Osteoblast (primary cell): Measurements from ENCODE around the gene TAF5. TPM values are rescaled to one million over a fixed set of nuclear protein-coding genes. Genes with fewer than 3 reads are reported as not detected.
A peak's percentile ranks its signal among the peaks of the same experiment; 100 is the strongest.
"Not testable (repeated sequence)": the region's sequence is repeated elsewhere in the genome, so short reads cannot be mapped to it uniquely, and the experiment has no call there.

Experiments
- DNase-seq: peaks from one replicate; pipeline ENCODE4 v3.0.0; 2011; ENCODE audit warnings: low spot score, mixed read lengths; ENCODE audit not compliant: insufficient read length; ENCODE audit errors: missing footprints
- H2AFZ ChIP-seq: 2 replicates; pipeline ENCODE4 v1.6.0; 2011; ENCODE audit warnings: mild to moderate bottlenecking, low read length
- H3K27ac ChIP-seq: 2 replicates; pipeline ENCODE4 v1.5.1; 2011; ENCODE audit warnings: mild to moderate bottlenecking, low read depth, low read length, moderate library complexity
- H3K27me3 ChIP-seq: 2 replicates; pipeline ENCODE4 v1.6.0; 2012; ENCODE audit warnings: mild to moderate bottlenecking, control low read depth, inconsistent platforms, low read length, moderate library complexity; ENCODE audit not compliant: insufficient read depth
- H3K36me3 ChIP-seq: 2 replicates; pipeline ENCODE4 v1.5.1; 2011; ENCODE audit warnings: mild to moderate bottlenecking, low read length, control low read depth, moderate library complexity; ENCODE audit not compliant: insufficient read depth
- H3K4me1 ChIP-seq: 2 replicates; pipeline ENCODE4 v1.5.1; 2011; ENCODE audit warnings: mild to moderate bottlenecking, low read length, control low read depth, moderate library complexity; ENCODE audit not compliant: insufficient read depth
- H3K4me2 ChIP-seq: 2 replicates; pipeline ENCODE4 v1.6.0; 2011; ENCODE audit warnings: mild to moderate bottlenecking, low read length; ENCODE audit not compliant: insufficient read depth
- H3K4me3 ChIP-seq: fragments of 200-600 bp; sonication (generic); 3 replicates; pipeline ENCODE4 v1.5.1; 2012; ENCODE audit warnings: mild to moderate bottlenecking, low read length, inconsistent platforms; ENCODE audit not compliant: insufficient read depth
- H3K79me2 ChIP-seq: 2 replicates; pipeline ENCODE4 v1.6.0; 2012; ENCODE audit warnings: mild to moderate bottlenecking, low read length, control low read depth, inconsistent platforms; ENCODE audit not compliant: insufficient read depth
- H3K9me3 ChIP-seq: 2 replicates; pipeline ENCODE4 v1.5.1; 2011; ENCODE audit warnings: low read depth, low read length, control low read depth
- H4K20me1 ChIP-seq: 2 replicates; pipeline ENCODE4 v1.6.0; 2012; ENCODE audit warnings: mild to moderate bottlenecking, low read length, control low read depth; ENCODE audit not compliant: insufficient read depth
- CTCF ChIP-seq: IDR thresholded peaks from 2 replicates; pipeline ENCODE4 v1.5.1; 2011; ENCODE audit warnings: mild to moderate bottlenecking, low read depth, low read length, moderate library complexity; ENCODE audit errors: extremely low read depth
- total RNA-seq: library from RNA; depleted of rRNA; stranded (reverse); fragments of >200 nt; gene quantifications from 2 replicates; pipeline ENCODE4 v1.2.3, GENCODE V29; 2012

The TAF5 gene
- total RNA-seq, 1 donor, result 3.3 TPM

DNA sequence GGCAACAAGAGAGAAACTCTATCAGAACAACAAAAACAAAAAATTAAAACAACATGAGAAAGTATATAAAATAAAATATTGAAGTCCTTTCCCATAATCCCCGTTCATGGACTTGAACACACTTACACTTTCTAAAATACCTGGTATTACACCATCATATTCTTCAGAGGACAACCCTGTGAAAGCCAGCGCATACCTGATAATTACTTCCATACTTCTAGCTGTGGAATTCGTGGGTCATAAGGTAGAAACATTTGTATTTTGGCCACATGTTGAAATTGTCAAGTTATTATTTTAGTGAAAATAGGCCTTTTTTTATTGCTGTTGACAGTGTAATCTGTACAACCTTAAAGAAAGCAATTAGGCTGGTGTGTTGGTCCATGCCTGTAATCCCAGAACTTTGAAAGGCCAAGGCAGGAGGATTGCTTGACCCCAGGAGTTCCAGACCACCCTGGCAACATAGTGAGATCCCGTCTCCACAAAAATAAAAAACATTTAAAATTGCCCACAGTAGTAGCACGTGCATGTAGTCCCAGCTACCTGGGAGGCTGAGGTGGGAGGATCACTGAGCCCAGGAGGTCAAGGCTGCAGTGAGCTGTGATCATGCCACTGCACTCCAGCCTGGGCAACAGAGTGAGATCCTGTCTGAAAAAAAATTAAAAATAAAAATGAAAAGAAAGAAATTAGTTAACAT lies 11.7 kb upstream of the TAF5 start:
- TF ChIP-seq CTCF, result no peak
- no peaks in the 10 kb centered on the region for H3K36me3 ChIP-seq
- peaks cover 5% of the 10 kb centered on the region for H3K4me1 ChIP-seq

GRCh38 chr10:103359493-103359892 lies 8.3 kb upstream of the TAF5 start:
- H3K4me3 ChIP-seq, H4K20me1 ChIP-seq, H3K4me2 ChIP-seq, H3K36me3 ChIP-seq, H3K79me2 ChIP-seq, H3K27me3 ChIP-seq, H2AFZ ChIP-seq, DNase-seq, H3K27ac ChIP-seq, H3K4me1 ChIP-seq, H3K9me3 ChIP-seq: not testable (repeated sequence)

More for the DNA sequence above, 11.7 kb upstream of the TAF5 start:
- H4K20me1 ChIP-seq, result no peaks in the 10 kb centered on the region
- peaks cover 3% of the 10 kb centered on the region for H3K79me2 ChIP-seq
- no peak overlapping the region for H3K4me2 ChIP-seq
- no peaks in the 10 kb centered on the region for H3K9me3 ChIP-seq
- no peak overlapping the region for H2AFZ ChIP-seq
- DNase-seq, result no peak
- no peak overlapping the region for H3K4me3 ChIP-seq
- H3K27ac ChIP-seq, result no peak overlapping the region
- H3K27me3 ChIP-seq, result no peaks in the 10 kb centered on the region

GRCh38 chr10:103360791-103361190 lies 7.0 kb upstream of the TAF5 start:
- not testable (repeated sequence) for H3K4me2 ChIP-seq, H3K79me2 ChIP-seq, H3K27ac ChIP-seq, H3K4me1 ChIP-seq, H2AFZ ChIP-seq, DNase-seq, H3K4me3 ChIP-seq, H3K36me3 ChIP-seq, H3K9me3 ChIP-seq, H3K27me3 ChIP-seq, H4K20me1 ChIP-seq

- Histone ChIP-seq H4K20me1 (no peaks in the 10 kb centered on the region), H3K4me2 (peak overlapping the region; percentile 94), H3K27ac (peak overlapping the region; percentile 68), H3K79me2 (peaks cover 23% of the 10 kb centered on the region), H3K9me3 (no peaks in the 10 kb centered on the region), H3K27me3 (no peaks in the 10 kb centered on the region), H3K4me3 (peak overlapping the region; percentile 91), H3K4me1 (peaks cover 4% of the 10 kb centered on the region), H2AFZ (peak overlapping the region; percentile 97), H3K36me3 (no peaks in the 10 kb centered on the region)
- DNase-seq, result no peak
- TF ChIP-seq CTCF, result no peak
Measured at GRCh38 chr10:103367379-103367781, 396 bp upstream of the TAF5 start.

DNA sequence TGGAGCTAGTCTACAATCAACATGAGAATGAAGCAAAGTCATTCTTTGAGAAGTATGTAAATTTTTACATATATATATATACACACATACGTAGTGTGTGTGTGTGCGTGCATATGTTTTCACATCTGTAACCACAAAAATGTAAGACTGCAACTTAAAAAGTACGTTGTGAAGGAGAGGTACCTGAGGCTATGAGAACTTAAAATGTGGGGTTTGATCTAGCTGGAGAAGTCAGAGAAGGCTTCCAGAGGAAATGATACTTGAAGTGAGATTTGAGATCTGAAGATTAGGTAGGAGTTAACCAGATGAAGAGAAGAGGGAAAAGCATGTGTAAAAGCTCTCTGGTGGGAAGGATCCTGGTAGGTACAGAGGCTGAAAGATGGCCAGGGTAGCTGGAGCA lies 5.8 kb downstream of the TAF5 start:
- no peak for TF ChIP-seq CTCF
- Histone ChIP-seq H4K20me1 (no peaks in the 10 kb centered on the region), H3K4me1 (peaks cover 4% of the 10 kb centered on the region), H3K27ac (no peak overlapping the region), H3K36me3 (peaks cover 19% of the 10 kb centered on the region), H2AFZ (no peak overlapping the region), H3K9me3 (no peaks in the 10 kb centered on the region), H3K79me2 (peaks cover 23% of the 10 kb centered on the region), H3K4me3 (no peak overlapping the region), H3K27me3 (no peaks in the 10 kb centered on the region), H3K4me2 (no peak overlapping the region)
- DNase-seq, result peak; percentile 57
